ENCODE data around the gene NAP1L4. TPM values are rescaled to one million over a fixed set of nuclear protein-coding genes. Genes with fewer than 3 reads are reported as not detected.
"Not testable (repeated sequence)": the region's sequence is repeated elsewhere in the genome, so short reads cannot be mapped to it uniquely, and the experiment has no call there.

The NAP1L4 gene
- total RNA-seq, 2 experiments from 2014 or later, result 261 to 263 TPM

GRCh38 chr11:2940921-2941821 lies 51.0 kb downstream of the NAP1L4 start:
- H3K36me3 Mint-ChIP-seq, result peaks cover 37% of the 10 kb centered on the region
- H3K9me3 Mint-ChIP-seq, result peaks cover 28% of the 10 kb centered on the region
- ChIA-PET POLR2A (interaction anchor here (1.0 to 2.0 kb wide), 4 partner anchors 11 to 116 kb away, joined by 3 to 11 read pairs (median 4); partner anchors contain the start of genes CARS1 and PHLDA2), CTCF (interaction anchor here (0.9 to 4.7 kb wide), 3 partner anchors 11 to 80 kb away, joined by 3 to 23 read pairs (median 3); partner anchors contain the start of gene PHLDA2)
- no peaks in the 10 kb centered on the region for H3K27me3 Mint-ChIP-seq
- DNase-seq, result no peak
- intact Hi-C loops (cut with micrococcal nuclease), result no loop called here
- peaks cover 18% of the 10 kb centered on the region for H3K4me1 Mint-ChIP-seq (ENCODE audit: low read depth)
- no peak overlapping the region for H3K4me3 Mint-ChIP-seq
- no peak overlapping the region for H3K27ac Mint-ChIP-seq

GRCh38 chr11:2940147-2940920 lies 51.8 kb downstream of the NAP1L4 start:
- Mint-ChIP-seq H3K4me1 (ENCODE audit: low read depth) (peaks cover 10% of the 10 kb centered on the region), H3K27ac (no peak overlapping the region), H3K36me3 (peaks cover 31% of the 10 kb centered on the region), H3K4me3 (no peak overlapping the region), H3K27me3 (no peaks in the 10 kb centered on the region), H3K9me3 (peaks cover 28% of the 10 kb centered on the region)
- ChIA-PET CTCF (interaction anchor here (1.4 to 4.7 kb wide), 2 partner anchors 11 to 81 kb away, joined by 3 to 23 read pairs; partner anchors contain the start of gene PHLDA2), POLR2A (interaction anchor here (1.4 kb wide), 1 partner anchor 10 kb away, joined by 6 read pairs; the partner anchor contains the start of gene PHLDA2)
- peak; percentile 67 for DNase-seq
- intact Hi-C loops (cut with micrococcal nuclease), result no loop called here

GRCh38 chr11:2938458-2939418 lies 53.4 kb downstream of the NAP1L4 start:
- intact Hi-C loops (cut with micrococcal nuclease); H3K27me3 Mint-ChIP-seq; DNase-seq; POLR2A ChIA-PET; H3K4me1 Mint-ChIP-seq (ENCODE audit: low read depth): not testable (repeated sequence)
- CTCF ChIA-PET, result interaction anchor here (1.0 kb wide), 1 partner anchor 8 kb away, joined by 3 read pairs; no protein-coding TSS in a partner anchor
- peak overlapping the region; percentile 38 for H3K27ac Mint-ChIP-seq
- H3K4me3 Mint-ChIP-seq, result peak overlapping the region; percentile 3
- peaks cover 28% of the 10 kb centered on the region for H3K9me3 Mint-ChIP-seq
- peaks cover 24% of the 10 kb centered on the region for H3K36me3 Mint-ChIP-seq

GRCh38 chr11:2937641-2938457 lies 54.3 kb downstream of the NAP1L4 start:
- Mint-ChIP-seq H3K27ac (peak overlapping the region; percentile 31), H3K9me3 (peaks cover 28% of the 10 kb centered on the region), H3K36me3 (peaks cover 23% of the 10 kb centered on the region), H3K4me1 (ENCODE audit: low read depth) (peaks cover 13% of the 10 kb centered on the region)
- POLR2A ChIA-PET; H3K27me3 Mint-ChIP-seq; intact Hi-C loops (cut with micrococcal nuclease); H3K4me3 Mint-ChIP-seq; DNase-seq; CTCF ChIA-PET: not testable (repeated sequence)

- DNase-seq, result no peak
- POLR2A ChIA-PET, result no interaction called here
- CTCF ChIA-PET, result interaction anchor here (0.6 to 6.5 kb wide), 3 partner anchors 11 to 402 kb away, joined by 3 to 53 read pairs (median 14); no protein-coding TSS in a partner anchor
- Mint-ChIP-seq H3K27ac (no peak overlapping the region), H3K4me1 (ENCODE audit: low read depth) (peaks cover 22% of the 10 kb centered on the region), H3K9me3 (peaks cover 26% of the 10 kb centered on the region), H3K27me3 (no peaks in the 10 kb centered on the region), H3K4me3 (no peak overlapping the region), H3K36me3 (peaks cover 21% of the 10 kb centered on the region)
- intact Hi-C loops (cut with micrococcal nuclease), result no loop called here
These were observed 57.4 kb downstream of the NAP1L4 start for GRCh38 chr11:2934611-2935239.

- H3K9me3 Mint-ChIP-seq, result peaks cover 22% of the 10 kb centered on the region
- H3K4me3 Mint-ChIP-seq, result no peak overlapping the region
- H3K27me3 Mint-ChIP-seq, result peaks cover under 1% of the 10 kb centered on the region
- no peak for DNase-seq
- CTCF ChIA-PET, result interaction anchor here (0.6 to 6.5 kb wide), 4 partner anchors 11 to 401 kb away, joined by 3 to 53 read pairs (median 8); no protein-coding TSS in a partner anchor
- H3K27ac Mint-ChIP-seq, result peak overlapping the region; percentile 42
- POLR2A ChIA-PET, result interaction anchor here (1.1 to 1.2 kb wide), 2 partner anchors 46 to 57 kb away, joined by 3 to 7 read pairs; no protein-coding TSS in a partner anchor
- H3K36me3 Mint-ChIP-seq, result peaks cover 17% of the 10 kb centered on the region
- peaks cover 22% of the 10 kb centered on the region for H3K4me1 Mint-ChIP-seq (ENCODE audit: low read depth)
- intact Hi-C loops (cut with micrococcal nuclease), result no loop called here
These were observed 58.0 kb downstream of the NAP1L4 start for GRCh38 chr11:2934021-2934550.

- Mint-ChIP-seq H3K4me1 (ENCODE audit: low read depth) (peaks cover 24% of the 10 kb centered on the region), H3K4me3 (no peak overlapping the region), H3K9me3 (peaks cover 16% of the 10 kb centered on the region), H3K27me3 (peaks cover 2% of the 10 kb centered on the region), H3K27ac (no peak overlapping the region), H3K36me3 (peaks cover 12% of the 10 kb centered on the region)
- intact Hi-C loops (cut with micrococcal nuclease), result no loop called here
- ChIA-PET CTCF (interaction anchor here (1.0 to 6.5 kb wide), 3 partner anchors 40 to 401 kb away, joined by 3 to 53 read pairs (median 14); no protein-coding TSS in a partner anchor), POLR2A (interaction anchor here (0.7 to 1.2 kb wide), 3 partner anchors 47 to 123 kb away, joined by 3 to 7 read pairs (median 4); no protein-coding TSS in a partner anchor)
- peak; percentile 83 for DNase-seq
These were observed 58.6 kb downstream of the NAP1L4 start for GRCh38 chr11:2933375-2934020.

- peaks cover 30% of the 10 kb centered on the region for H3K4me1 Mint-ChIP-seq (ENCODE audit: low read depth)
- no peak overlapping the region for H3K27ac Mint-ChIP-seq
- ChIA-PET POLR2A (interaction anchor here (0.7 to 1.2 kb wide), 3 partner anchors 47 to 124 kb away, joined by 3 to 7 read pairs (median 4); no protein-coding TSS in a partner anchor), CTCF (interaction anchor here (1.0 to 6.5 kb wide), 4 partner anchors 40 to 400 kb away, joined by 3 to 53 read pairs (median 32); no protein-coding TSS in a partner anchor)
- peaks cover 7% of the 10 kb centered on the region for H3K27me3 Mint-ChIP-seq
- intact Hi-C loops (cut with micrococcal nuclease), result no loop called here
- H3K36me3 Mint-ChIP-seq, result peaks cover 6% of the 10 kb centered on the region
- H3K9me3 Mint-ChIP-seq, result peaks cover 9% of the 10 kb centered on the region
- no peak overlapping the region for H3K4me3 Mint-ChIP-seq
- DNase-seq, result peak; percentile 43
These were observed 59.3 kb downstream of the NAP1L4 start for GRCh38 chr11:2932850-2933251.

All from activated CD4-positive, alpha-beta memory T cell treated with anti-CD3 and anti-CD28 coated beads for 36 hours (primary cell).